Endothelial cell of umbilical vein (primary cell): ENCODE data around the gene LEUTX. TPM values are rescaled to one million over a fixed set of nuclear protein-coding genes. Genes with fewer than 3 reads are reported as not detected.

Experiments used
- BruUV-seq: library from RNA; stranded (reverse); fragments of 400-500 nt; replicated peaks from 2 replicates; lab custom pipeline; 2021; lab: Mats Ljungman, UMichigan
- CTCF ChIA-PET: fragments of 300-600, 350-600 bp; sonication (Branson Sonifier 250); formaldehyde crosslinking; loops from one replicate; lab custom pipeline; 2021; ENCODE audit warnings: antibody characterized with exemption, inconsistent platforms; lab: Charles Lee
- POLR2A ChIA-PET: fragments of 300-600, 350-600 bp; sonication (Branson Sonifier 250); formaldehyde crosslinking; loops from one replicate; lab custom pipeline; 2021; ENCODE audit warnings: antibody characterized with exemption, inconsistent platforms; lab: Charles Lee
- DNase-seq: peaks from one replicate; pipeline ENCODE4 v3.0.0-alpha.2; 2011; ENCODE audit warnings: low read depth, low spot score
- FAIRE-seq: peaks from 2 replicates; lab custom pipeline; 2011; peaks lifted over from hg19 to GRCh38; lab: Jason Lieb, UNC
- H2AFZ ChIP-seq: 2 replicates; pipeline ENCODE4 v1.6.0; 2012; ENCODE audit warnings: low read depth, low read length, control low read depth, inconsistent platforms
- H3K27ac ChIP-seq: 2 replicates; pipeline ENCODE4 v1.5.1; 2011; ENCODE audit warnings: low read depth, mild to moderate bottlenecking, control low read depth, low read length, moderate library complexity; ENCODE audit not compliant: insufficient read depth
- H3K27me3 ChIP-seq, 2 experiments: 2 replicates each; pipeline versions ENCODE4 v1.6.0 to v1.6.1; 2011; ENCODE audit warnings: low read length in 2 of 2, mixed read lengths in 1 of 2; ENCODE audit not compliant: control insufficient read depth in 2 of 2, insufficient read depth in 2 of 2
- H3K36me3 ChIP-seq, 2 experiments: 2 replicates in 1 of 2; 3 replicates in 1 of 2; pipeline ENCODE4 v1.5.1; 2011; ENCODE audit warnings: low read length in 2 of 2, mild to moderate bottlenecking in 1 of 2, moderate library complexity in 1 of 2; ENCODE audit not compliant: control insufficient read depth in 2 of 2, insufficient read depth in 2 of 2; ENCODE audit errors: extremely low read depth in 1 of 2
- H3K4me1 ChIP-seq: 3 replicates; pipeline ENCODE4 v1.5.1; 2011; ENCODE audit warnings: mild to moderate bottlenecking, low read length; ENCODE audit not compliant: control insufficient read depth, insufficient read depth; ENCODE audit errors: extremely low read depth
- H3K4me2 ChIP-seq: 2 replicates; pipeline ENCODE4 v1.6.1; 2011; ENCODE audit warnings: low read length, control low read depth, mixed read lengths; ENCODE audit not compliant: insufficient read depth
- H3K4me3 ChIP-seq, 3 experiments: fragments of 200-600 bp in 1 of 3; sonication (generic), shearing (Covaris generic) in 1 of 3; replicated peaks in 1 of 3; 2 replicates each; pipeline ENCODE4 v1.5.1; 2011 to 2016; ENCODE audit warnings: control low read depth in 3 of 3, low read length in 3 of 3, mild to moderate bottlenecking in 2 of 3, inconsistent platforms in 1 of 3, low read depth in 1 of 3, moderate library complexity in 1 of 3; ENCODE audit not compliant: insufficient read depth in 1 of 3
- H3K79me2 ChIP-seq: 2 replicates; pipeline ENCODE4 v1.6.0; 2012; ENCODE audit warnings: low read length, inconsistent platforms; ENCODE audit not compliant: control insufficient read depth, insufficient read depth
- H3K9ac ChIP-seq: replicated peaks from 2 replicates; pipeline ENCODE3; 2011; ENCODE audit warnings: low read length, control low read depth; ENCODE audit not compliant: insufficient read depth; ENCODE audit errors: extremely low read depth
- H3K9me1 ChIP-seq: replicated peaks from 3 replicates; pipeline ENCODE4 v1.6.0; 2011; ENCODE audit warnings: mild to moderate bottlenecking, low read length; ENCODE audit not compliant: control insufficient read depth, insufficient read depth; ENCODE audit errors: extremely low read depth
- H3K9me3 ChIP-seq: replicated peaks from 2 replicates; pipeline ENCODE4 v1.5.1; 2012; ENCODE audit warnings: low read length, inconsistent platforms; ENCODE audit not compliant: control insufficient read depth, insufficient read depth
- H4K20me1 ChIP-seq: replicated peaks from 2 replicates; pipeline ENCODE3; 2011; ENCODE audit warnings: mild to moderate bottlenecking, low read length; ENCODE audit not compliant: control insufficient read depth, insufficient read depth; ENCODE audit errors: extremely low read depth
- CTCF ChIP-seq, 2 donors: IDR thresholded peaks; 1 replicate in 1 of 2; 2 replicates in 1 of 2; pipeline ENCODE4 v1.5.1; 2011; ENCODE audit warnings: low read length in 2 of 2, mild to moderate bottlenecking in 2 of 2, moderate library complexity in 2 of 2, control low read depth in 1 of 2, inconsistent platforms in 1 of 2, low read depth in 1 of 2; ENCODE audit not compliant: insufficient read depth in 1 of 2; ENCODE audit errors: extremely low read depth in 1 of 2
- FOS ChIP-seq: IDR thresholded peaks from 2 replicates; pipeline ENCODE4 v1.6.1; 2011; ENCODE audit warnings: mild to moderate bottlenecking, low read length, moderate library complexity, borderline replicate concordance; ENCODE audit not compliant: insufficient read depth
- GATA2 ChIP-seq: IDR thresholded peaks from 2 replicates; pipeline ENCODE4 v1.7.0; 2011; ENCODE audit warnings: low read depth, mild to moderate bottlenecking, moderate library complexity, mixed read lengths, low read length; ENCODE audit not compliant: insufficient read length, insufficient read depth
- JUN ChIP-seq: IDR thresholded peaks from 2 replicates; pipeline ENCODE4 v1.6.1; 2011; ENCODE audit warnings: borderline replicate concordance, low read depth; ENCODE audit not compliant: insufficient read length, insufficient read depth
- MYC ChIP-seq: IDR thresholded peaks from one replicate; pipeline ENCODE4 v1.6.1; 2011; ENCODE audit warnings: mild to moderate bottlenecking, low read depth, low read length
- POLR2AphosphoS5 ChIP-seq: IDR thresholded peaks from 2 replicates; pipeline ENCODE4 v1.6.1; 2012; ENCODE audit warnings: low read depth, mild to moderate bottlenecking, control low read depth, low read length, moderate library complexity; ENCODE audit not compliant: insufficient read depth
- dilution Hi-C: fragments of 300-500 bp; cut with MboI; formaldehyde crosslinking; loops from one replicate; pipeline ENCODE4 v1.15.0; 2019; ENCODE audit warnings: low sequenced_read_pairs; ENCODE audit not compliant: extremely low pct_ligation_motif_present
- intact Hi-C: fragments of 100-400 bp; cut with micrococcal nuclease; formaldehyde crosslinking; loops from one replicate; pipeline ENCODE4 v1.10.0; 2022
- polyA plus RNA-seq, 4 experiments: library from polyadenylated mRNA; depleted of rRNA in 3 of 4; stranded (reverse) in 3 of 4; unstranded in 1 of 4; fragments of >200 nt; gene quantifications; 2 replicates each; pipeline versions ENCODE4 v1.2.1 to v1.2.3, GENCODE V29; 2011 to 2012; ENCODE audit warnings: missing spikeins in 1 of 4
- total RNA-seq: library from RNA; stranded (reverse); gene quantifications from 2 replicates; pipeline ENCODE4 v1.2.3, GENCODE V29; 2021

LEUTX gene
- total and polyA plus RNA-seq, 2 donors (not counting 3 experiments of a cell fraction or from before 2014, with no cell fraction given): not detected

GRCh38 chr19:39737891-39738290 is 40.8 kb upstream of the LEUTX start, which contains the start of gene CLC:
TSS of gene CLC (minus strand) at chr19:39738029. CDS start at chr19:39737952, 77 bp downstream.
- dilution Hi-C loops (no loop called here), intact Hi-C loops (no loop called here)
- Histone ChIP-seq H3K36me3 (no peaks in the 10 kb centered on the region), H3K4me1 (no peaks in the 10 kb centered on the region), H3K4me2 (no peak within 1 kb of the TSS), H3K79me2 (no peaks in the 10 kb centered on the region), H3K27ac (no peak within 1 kb of the TSS), H3K4me3 (no peak within 1 kb of the TSS), H4K20me1 (no peaks in the 10 kb centered on the region), H3K9ac (no peak within 1 kb of the TSS), H2AFZ (no peak within 1 kb of the TSS), H3K27me3 (peaks cover 0 to 3% of the 10 kb centered on the region in 2 experiments), H3K9me1 (no peaks in the 10 kb centered on the region), H3K9me3 (no peaks in the 10 kb centered on the region)
- ChIA-PET POLR2A (no interaction called here), CTCF (no interaction called here)
- TF ChIP-seq MYC (no peak), CTCF (IDR thresholded peaks at IDR 0.05; ENCODE audit: extremely low read depth in 1 of 2, insufficient read depth in 1 of 2, low read depth in 1 of 2, low read length in 2 of 2) (no peak), JUN (no peak), FOS (no peak), GATA2 (no peak), POLR2AphosphoS5 (no peak)
- BruUV-seq: no TSS peak
- no peak for FAIRE-seq
- no peak for DNase-seq
